Measurements from ENCODE around the gene INTS1. TPM values are rescaled to one million over a fixed set of nuclear protein-coding genes. Genes with fewer than 3 reads are reported as not detected.

INTS1 gene
- total and polyA plus RNA-seq, 2 of the 4 experiments (the other 2 are of a cell fraction), result 9.3 to 40.1 TPM

- Histone ChIP-seq H2BK15ac (ENCODE audit: low read depth, low read length) (no peak overlapping the region), H4K20me1 (ENCODE audit: insufficient read depth, low read length) (peaks cover 18% of the 10 kb centered on the region), H3K23ac (ENCODE audit: low read depth, low read length) (no peak overlapping the region), H2BK5ac (ENCODE audit: low read depth, low read length, poor library complexity, severe bottlenecking) (no peak overlapping the region), H2AK5ac (ENCODE audit: low read depth, low read length) (no peak overlapping the region), H3K4me2 (ENCODE audit: low read depth, low read length) (no peak overlapping the region), H2BK20ac (ENCODE audit: low read depth, low read length) (no peak overlapping the region), H3K56ac (ENCODE audit: extremely low read depth, insufficient read depth, low read length) (no peak overlapping the region), H3K4ac (ENCODE audit: low read depth, low read length) (no peak overlapping the region), H2AFZ (replicated peaks; ENCODE audit: low read length, poor library complexity) (no peak overlapping the region), H3K79me1 (ENCODE audit: low read depth in 1 of 2, low read length in 2 of 2) (peaks cover 16 to 40% of the 10 kb centered on the region in 2 experiments), H4K91ac (ENCODE audit: insufficient read depth, low read depth, low read length) (no peak overlapping the region), H3K36me3 (ENCODE audit: control insufficient read depth, insufficient read depth, low read length) (peaks cover 58% of the 10 kb centered on the region), H3K27ac (ENCODE audit: insufficient read depth, low read length) (no peak overlapping the region), H3K4me3 (ENCODE audit: insufficient read depth, low read depth, low read length) (no peak overlapping the region), H3K9me1 (ENCODE audit: insufficient read depth, low read length) (0 out of 2 replicates have a peak, but pooled peaks cover 3% of the 10 kb centered on the region), H4K5ac (ENCODE audit: low read depth, low read length) (no peak overlapping the region), H3K9me3 (ENCODE audit: control insufficient read depth, insufficient read depth, low read length) (no peaks in the 10 kb centered on the region), H3K18ac (ENCODE audit: low read depth, low read length) (no peak overlapping the region), H4K8ac (ENCODE audit: low read depth in 2 of 2, low read length in 2 of 2) (no peak overlapping the region), H3K4me1 (ENCODE audit: control insufficient read depth, insufficient read depth, low read length) (peaks cover 5% of the 10 kb centered on the region), H3K9ac (ENCODE audit: low read depth, low read length) (no peak overlapping the region), H3K27me3 (ENCODE audit: control insufficient read depth, insufficient read depth, low read length) (no peaks in the 10 kb centered on the region), H2BK120ac (ENCODE audit: low read depth, low read length) (no peak overlapping the region), H2AK9ac (replicated peaks; ENCODE audit: low read depth, low read length, poor library complexity) (no peak overlapping the region), H3K14ac (replicated peaks; ENCODE audit: low read depth, low read length) (no peak overlapping the region)
- DNase-seq, result no peak
- dilution Hi-C loops (cut with HindIII; ENCODE audit: low sequenced_read_pairs, unreplicated experiment), result no loop called here
- ChIA-PET CTCF (no interaction called here), POLR2A (ENCODE audit: unreplicated experiment) (no interaction called here)
- in situ Hi-C loops (cut with MboI; ENCODE audit: low sequenced_read_pairs), result no loop called here
- intact Hi-C loops (cut with micrococcal nuclease), result loop anchor here (5.0 kb wide), 1 partner anchor 38 kb away; no protein-coding TSS in a partner anchor
- no TSS peak for BruUV-seq (replicated peaks)
- 92% methylated on average over 13 of the region's 33 CpGs; no CpG with 5 or more reads in 1 of the 2 experiments for WGBS, 2 experiments (ENCODE audit: extremely low coverage in 2 of 2, insufficient read length in 1 of 2)
- no peak for ATAC-seq (ENCODE audit: low read depth)
- TF ChIP-seq CTCF (conservative IDR thresholded peaks at IDR 0.05; ENCODE audit: low read depth, low read length), result no peak
- TF ChIP-seq SMC3 (IDR thresholded peaks at IDR 0.05; ENCODE audit: low read depth, low read length), result no peak
- TF ChIP-seq CHD1 (IDR thresholded peaks at IDR 0.05; ENCODE audit: low read depth, low read length), result no peak
- TF ChIP-seq POLR2A (IDR thresholded peaks at IDR 0.05; ENCODE audit: low read depth, low read length), result no peak
- no peak for TF ChIP-seq MXI1 (IDR thresholded peaks at IDR 0.05; ENCODE audit: borderline replicate concordance, low read depth, low read length)
- TF ChIP-seq RAD21 (IDR thresholded peaks at IDR 0.05; ENCODE audit: low read length), result no peak
- TF ChIP-seq CEBPB (IDR thresholded peaks at IDR 0.05; ENCODE audit: low read depth, low read length), result no peak
- TF ChIP-seq RCOR1 (IDR thresholded peaks at IDR 0.05; ENCODE audit: insufficient replicate concordance, low read length), result no peak
- no peak for TF ChIP-seq MAFK (IDR thresholded peaks at IDR 0.05; ENCODE audit: low read depth, low read length)
- TF ChIP-seq FOS (IDR thresholded peaks at IDR 0.05; ENCODE audit: low read depth, low read length), result no peak
- TF ChIP-seq NFE2L2 (IDR thresholded peaks at IDR 0.05; ENCODE audit: low read depth, low read length), result no peak
- TF ChIP-seq BHLHE40 (IDR thresholded peaks at IDR 0.05; ENCODE audit: low read depth, low read length), result no peak
- no peak for TF ChIP-seq USF2 (IDR thresholded peaks at IDR 0.05; ENCODE audit: low read depth, low read length)
- no peak for TF ChIP-seq ELK1 (IDR thresholded peaks at IDR 0.05; ENCODE audit: borderline replicate concordance, low read depth, low read length)
- TF ChIP-seq RFX5 (IDR thresholded peaks at IDR 0.05; ENCODE audit: low read depth, low read length), result no peak
- TF ChIP-seq MAZ (IDR thresholded peaks at IDR 0.05; ENCODE audit: borderline replicate concordance, low read depth, low read length), result no peak
These were observed 4.7 kb downstream of the INTS1 start for GRCh38 chr7:1499367-1500029.

Measured in IMR-90 (cell line).